OCI-LY3 (cell line): Measurements from ENCODE around the gene GDF11.

Experiments
- EZH2phosphoT487 ChIP-seq: fragments of 200-600 bp; shearing (Covaris generic); IDR thresholded peaks from 2 replicates; pipeline ENCODE4 v1.6.1; 2018; ENCODE audit warnings: antibody characterized with exemption, mixed run types, low read depth
- TF ChIP-seq, protein P1 (sequence below): fragments of 200-600, 300-600 bp; sonication (generic); IDR thresholded peaks from 2 replicates; pipeline ENCODE4 v1.5.1; 2014; ENCODE audit warnings: antibody characterized with exemption, low read length, low read depth

- TF ChIP-seq, protein P1, sequence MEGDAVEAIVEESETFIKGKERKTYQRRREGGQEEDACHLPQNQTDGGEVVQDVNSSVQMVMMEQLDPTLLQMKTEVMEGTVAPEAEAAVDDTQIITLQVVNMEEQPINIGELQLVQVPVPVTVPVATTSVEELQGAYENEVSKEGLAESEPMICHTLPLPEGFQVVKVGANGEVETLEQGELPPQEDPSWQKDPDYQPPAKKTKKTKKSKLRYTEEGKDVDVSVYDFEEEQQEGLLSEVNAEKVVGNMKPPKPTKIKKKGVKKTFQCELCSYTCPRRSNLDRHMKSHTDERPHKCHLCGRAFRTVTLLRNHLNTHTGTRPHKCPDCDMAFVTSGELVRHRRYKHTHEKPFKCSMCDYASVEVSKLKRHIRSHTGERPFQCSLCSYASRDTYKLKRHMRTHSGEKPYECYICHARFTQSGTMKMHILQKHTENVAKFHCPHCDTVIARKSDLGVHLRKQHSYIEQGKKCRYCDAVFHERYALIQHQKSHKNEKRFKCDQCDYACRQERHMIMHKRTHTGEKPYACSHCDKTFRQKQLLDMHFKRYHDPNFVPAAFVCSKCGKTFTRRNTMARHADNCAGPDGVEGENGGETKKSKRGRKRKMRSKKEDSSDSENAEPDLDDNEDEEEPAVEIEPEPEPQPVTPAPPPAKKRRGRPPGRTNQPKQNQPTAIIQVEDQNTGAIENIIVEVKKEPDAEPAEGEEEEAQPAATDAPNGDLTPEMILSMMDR = no peak
- no peak for TF ChIP-seq EZH2phosphoT487
These were observed 1.6 kb downstream of the GDF11 start for GRCh38 chr12:55744340-55745030.
